Measurements from ENCODE around the gene COG5. TPM values are rescaled to one million over a fixed set of nuclear protein-coding genes. Genes with fewer than 3 reads are reported as not detected.

COG5 gene
- total RNA-seq, 1 donor from 2014 or later: 34.7 TPM

Other genes with a start within 250 kb of the COG5 start
- 0.17 TPM in 1 of 2 replicates, not detected in the other for gene GPR22, start 93.9 kb downstream of the COG5 start, total RNA-seq
- gene DUS4L, start 51 bp upstream of the COG5 start, total RNA-seq: 4.9 and 6.1 TPM in 2 replicates
- gene BCAP29, start 16.3 kb upstream of the COG5 start, total RNA-seq: 98.2 and 109 TPM in 2 replicates
- 8.0 and 9.4 TPM in 2 replicates for gene SLC26A4, start 96.9 kb upstream of the COG5 start, total RNA-seq
- gene CBLL1, start 180.2 kb upstream of the COG5 start, total RNA-seq: 18.1 and 18.9 TPM in 2 replicates
- not detected in 2 replicates for gene SLC26A3, start 239.3 kb upstream of the COG5 start, total RNA-seq

Measured in dermis blood vessel endothelial cell (primary cell).